Liver (tissue), 9 donors: ENCODE data around the gene ZBTB7B. TPM values are rescaled to one million over a fixed set of nuclear protein-coding genes. Genes with fewer than 3 reads are reported as not detected.
A peak's percentile ranks its signal among the peaks of the same experiment; 100 is the strongest.

Source experiments
- DNase-seq: peaks from one replicate; pipeline ENCODE4 v3.0.0-alpha.2; 2017; ENCODE audit warnings: low spot score
- H3K27ac ChIP-seq, 2 donors: one replicate each; pipeline ENCODE4 v1.7.0; 2013; ENCODE audit warnings: inconsistent platforms in 2 of 2, low read length in 2 of 2, control low read depth in 1 of 2, low read depth in 1 of 2, mild to moderate bottlenecking in 1 of 2
- H3K27me3 ChIP-seq, 4 donors: one replicate each; pipeline versions ENCODE4 v1.6.1 to v1.7.0; 2013; ENCODE audit warnings: low read length in 3 of 4, inconsistent platforms in 1 of 4, mild to moderate bottlenecking in 1 of 4, moderate library complexity in 1 of 4; ENCODE audit not compliant: control insufficient read depth in 4 of 4, insufficient read depth in 4 of 4
- H3K36me3 ChIP-seq, 4 donors: one replicate each; pipeline versions ENCODE4 v1.6.1 to v1.7.0; 2013; ENCODE audit warnings: low read length in 3 of 4, mild to moderate bottlenecking in 3 of 4, low read depth in 1 of 4, moderate library complexity in 1 of 4; ENCODE audit not compliant: control insufficient read depth in 4 of 4, insufficient read depth in 3 of 4
- H3K4me1 ChIP-seq, 4 donors: one replicate each; pipeline versions ENCODE4 v1.6.1 to v1.7.0; 2013; ENCODE audit warnings: low read length in 3 of 4, mild to moderate bottlenecking in 3 of 4, moderate library complexity in 1 of 4; ENCODE audit not compliant: control insufficient read depth in 4 of 4, insufficient read depth in 4 of 4
- H3K4me3 ChIP-seq, 3 donors: one replicate each; pipeline versions ENCODE4 v1.6.1 to v1.7.0; 2013; ENCODE audit warnings: low read length in 3 of 3, control low read depth in 1 of 3, low read depth in 1 of 3, mild to moderate bottlenecking in 1 of 3
- H3K9ac ChIP-seq, 2 donors: one replicate each; pipeline ENCODE4 v1.7.0; 2013; ENCODE audit warnings: low read length in 2 of 2, mild to moderate bottlenecking in 2 of 2, moderate library complexity in 2 of 2, control low read depth in 1 of 2, low read depth in 1 of 2
- H3K9me3 ChIP-seq, 4 donors: one replicate each; pipeline versions ENCODE4 v1.6.1 to v1.7.0; 2013; ENCODE audit warnings: low read length in 3 of 4; ENCODE audit not compliant: control insufficient read depth in 4 of 4
- EGR1 ChIP-seq, 2 donors: IDR thresholded peaks; 2 replicates each; pipeline ENCODE4 v1.6.1; 2016 to 2018; ENCODE audit warnings: antibody characterized with exemption in 2 of 2, low read depth in 2 of 2
- FOXA1 ChIP-seq: IDR thresholded peaks from 2 replicates; pipeline ENCODE4 v1.6.1; 2016; ENCODE audit warnings: antibody characterized with exemption
- GABPA ChIP-seq, 2 donors: IDR thresholded peaks in 1 of 2; conservative IDR thresholded peaks in 1 of 2; 2 replicates each; pipeline ENCODE4 v1.6.1; 2016; ENCODE audit warnings: antibody characterized with exemption in 2 of 2, mild to moderate bottlenecking in 1 of 2, moderate library complexity in 1 of 2
- JUND ChIP-seq, 2 donors: IDR thresholded peaks; 2 replicates each; pipeline ENCODE4 v1.6.1; 2016; ENCODE audit warnings: antibody characterized with exemption in 2 of 2
- NR2F2 ChIP-seq: IDR thresholded peaks from 2 replicates; pipeline ENCODE4 v1.6.1; 2016; ENCODE audit warnings: antibody characterized with exemption
- RXRA ChIP-seq, 2 donors: IDR thresholded peaks; 2 replicates each; pipeline ENCODE4 v1.6.1; 2017 to 2018; ENCODE audit warnings: antibody characterized with exemption in 2 of 2, mild to moderate bottlenecking in 1 of 2
- SP1 ChIP-seq: IDR thresholded peaks from 2 replicates; pipeline ENCODE4 v1.6.1; 2018; ENCODE audit warnings: antibody characterized with exemption, mild to moderate bottlenecking
- YY1 ChIP-seq: IDR thresholded peaks from 2 replicates; pipeline ENCODE4 v1.6.1; 2016; ENCODE audit warnings: antibody characterized with exemption, mild to moderate bottlenecking
- WGBS: extraction: QIAGEN DNeasy Blood & Tissue Kit; methylation state at CpG from one replicate; pipeline ENCODE4 v1.1.7; 2013; 5-methylcytosine and 5-hydroxymethylcytosine counted together
- polyA plus RNA-seq, 2 donors: library from polyadenylated mRNA; stranded (reverse) in 1 of 2; unstranded in 1 of 2; fragments of 200-250 nt in 1 of 2; fragments of >200 nt in 1 of 2; fragmentation: Nextera tagmentation in 1 of 2; extraction: Ambion mirVana in 1 of 2; gene quantifications; one replicate each; pipeline versions ENCODE4 v1.2.1 to v1.2.3, GENCODE V29; 2013 to 2015
- total RNA-seq, 2 donors: library from RNA; depleted of rRNA; stranded (reverse); fragments of >200 nt; gene quantifications; one replicate each; pipeline ENCODE4 v1.2.3, GENCODE V29; 2014
- TF ChIP-seq, protein P1 (sequence below): IDR thresholded peaks from 2 replicates; pipeline ENCODE4 v1.6.1; 2016; ENCODE audit warnings: antibody characterized with exemption
- TF ChIP-seq, protein P2 (sequence below): IDR thresholded peaks from 2 replicates; pipeline ENCODE4 v1.6.1; 2016; ENCODE audit warnings: antibody characterized with exemption, mild to moderate bottlenecking
- TF ChIP-seq, protein P3 (sequence below): IDR thresholded peaks from 2 replicates; pipeline ENCODE4 v1.6.1; 2016; ENCODE audit warnings: antibody characterized with exemption
- TF ChIP-seq, protein P4 (sequence below): IDR thresholded peaks from 2 replicates; pipeline ENCODE4 v1.6.1; 2016; ENCODE audit warnings: antibody characterized with exemption
- donor health status: healthy.
- donor health status: healthy.
- donor health status: healthy.
- donor health status: healthy.
- donor health status: healthy.

ZBTB7B gene
- total and polyA plus RNA-seq, 4 donors: 7.0 to 50.2 (median 21.1) TPM

DNA sequence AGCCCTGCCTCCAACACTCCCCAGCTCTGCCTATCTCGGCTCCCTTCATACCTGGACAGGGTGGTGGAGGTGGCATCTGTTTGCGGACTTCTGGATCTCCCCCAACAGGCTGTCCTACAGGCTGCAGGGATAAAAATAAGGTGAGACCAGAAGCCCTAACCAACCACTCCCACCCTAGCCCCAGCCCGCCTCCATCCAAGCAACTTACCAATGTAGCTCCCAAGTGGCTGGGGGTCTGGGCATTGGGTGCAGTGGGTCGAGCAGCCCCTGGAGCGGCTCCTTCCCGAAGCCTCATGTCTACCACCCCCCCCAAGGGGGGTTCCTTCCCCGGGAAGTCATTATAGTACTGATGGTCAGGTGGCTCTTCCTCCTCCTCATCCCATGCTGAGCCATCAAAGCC is 36.5 kb upstream of the ZBTB7B start:
- 92% methylated on average over 7 of the region's 7 CpGs for WGBS
- H3K4me1 ChIP-seq: peaks cover 9 to 46% (median 23%) of the 10 kb centered on the region in 4 donors

DNA sequence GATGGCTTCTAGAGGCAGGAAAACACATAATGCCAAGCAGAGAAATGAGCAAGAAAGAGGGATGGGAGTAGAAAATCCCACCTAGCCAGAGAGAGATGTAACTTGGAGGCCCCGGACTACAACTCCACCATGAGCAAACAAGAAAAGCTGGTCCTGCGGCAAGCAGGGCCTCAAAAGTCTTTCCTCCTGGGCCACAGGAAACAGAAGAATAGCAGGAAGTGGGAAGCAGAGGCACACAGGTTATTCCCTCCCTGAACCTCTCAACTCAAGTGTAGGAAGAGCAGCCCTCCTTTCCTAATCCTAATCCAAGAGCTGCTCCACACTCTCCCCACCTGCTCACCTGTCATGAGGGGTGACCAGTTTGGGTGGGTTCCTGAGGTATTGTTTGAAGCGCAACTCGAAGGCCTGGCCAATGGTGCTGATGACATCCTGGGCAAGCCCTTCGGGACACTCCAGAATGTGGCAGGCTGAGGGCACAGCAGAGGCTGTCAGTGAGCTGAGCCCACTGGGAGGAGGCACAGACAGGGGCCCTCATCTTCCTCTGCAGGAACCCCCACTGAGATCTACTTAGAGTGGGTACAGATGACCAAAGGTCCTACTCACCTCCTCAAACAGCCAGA is 35.2 kb upstream of the ZBTB7B start:
- 85% methylated on average over 5 of the region's 5 CpGs for WGBS
- H3K4me3 ChIP-seq: no peak overlapping the region
- TF ChIP-seq, protein P1, sequence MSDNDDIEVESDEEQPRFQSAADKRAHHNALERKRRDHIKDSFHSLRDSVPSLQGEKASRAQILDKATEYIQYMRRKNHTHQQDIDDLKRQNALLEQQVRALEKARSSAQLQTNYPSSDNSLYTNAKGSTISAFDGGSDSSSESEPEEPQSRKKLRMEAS: no peak
- TF ChIP-seq JUND (IDR thresholded peaks at IDR 0.05): no peak
- TF ChIP-seq, protein P2, sequence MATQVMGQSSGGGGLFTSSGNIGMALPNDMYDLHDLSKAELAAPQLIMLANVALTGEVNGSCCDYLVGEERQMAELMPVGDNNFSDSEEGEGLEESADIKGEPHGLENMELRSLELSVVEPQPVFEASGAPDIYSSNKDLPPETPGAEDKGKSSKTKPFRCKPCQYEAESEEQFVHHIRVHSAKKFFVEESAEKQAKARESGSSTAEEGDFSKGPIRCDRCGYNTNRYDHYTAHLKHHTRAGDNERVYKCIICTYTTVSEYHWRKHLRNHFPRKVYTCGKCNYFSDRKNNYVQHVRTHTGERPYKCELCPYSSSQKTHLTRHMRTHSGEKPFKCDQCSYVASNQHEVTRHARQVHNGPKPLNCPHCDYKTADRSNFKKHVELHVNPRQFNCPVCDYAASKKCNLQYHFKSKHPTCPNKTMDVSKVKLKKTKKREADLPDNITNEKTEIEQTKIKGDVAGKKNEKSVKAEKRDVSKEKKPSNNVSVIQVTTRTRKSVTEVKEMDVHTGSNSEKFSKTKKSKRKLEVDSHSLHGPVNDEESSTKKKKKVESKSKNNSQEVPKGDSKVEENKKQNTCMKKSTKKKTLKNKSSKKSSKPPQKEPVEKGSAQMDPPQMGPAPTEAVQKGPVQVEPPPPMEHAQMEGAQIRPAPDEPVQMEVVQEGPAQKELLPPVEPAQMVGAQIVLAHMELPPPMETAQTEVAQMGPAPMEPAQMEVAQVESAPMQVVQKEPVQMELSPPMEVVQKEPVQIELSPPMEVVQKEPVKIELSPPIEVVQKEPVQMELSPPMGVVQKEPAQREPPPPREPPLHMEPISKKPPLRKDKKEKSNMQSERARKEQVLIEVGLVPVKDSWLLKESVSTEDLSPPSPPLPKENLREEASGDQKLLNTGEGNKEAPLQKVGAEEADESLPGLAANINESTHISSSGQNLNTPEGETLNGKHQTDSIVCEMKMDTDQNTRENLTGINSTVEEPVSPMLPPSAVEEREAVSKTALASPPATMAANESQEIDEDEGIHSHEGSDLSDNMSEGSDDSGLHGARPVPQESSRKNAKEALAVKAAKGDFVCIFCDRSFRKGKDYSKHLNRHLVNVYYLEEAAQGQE: no peak
- TF ChIP-seq RXRA (IDR thresholded peaks at IDR 0.05): no peak
- TF ChIP-seq FOXA1: no peak
- no peak for TF ChIP-seq EGR1 (IDR thresholded peaks at IDR 0.05; ENCODE audit: low read depth in 2 of 2)
- TF ChIP-seq, protein P3, sequence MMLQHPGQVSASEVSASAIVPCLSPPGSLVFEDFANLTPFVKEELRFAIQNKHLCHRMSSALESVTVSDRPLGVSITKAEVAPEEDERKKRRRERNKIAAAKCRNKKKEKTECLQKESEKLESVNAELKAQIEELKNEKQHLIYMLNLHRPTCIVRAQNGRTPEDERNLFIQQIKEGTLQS: no peak
- TF ChIP-seq, protein P4, sequence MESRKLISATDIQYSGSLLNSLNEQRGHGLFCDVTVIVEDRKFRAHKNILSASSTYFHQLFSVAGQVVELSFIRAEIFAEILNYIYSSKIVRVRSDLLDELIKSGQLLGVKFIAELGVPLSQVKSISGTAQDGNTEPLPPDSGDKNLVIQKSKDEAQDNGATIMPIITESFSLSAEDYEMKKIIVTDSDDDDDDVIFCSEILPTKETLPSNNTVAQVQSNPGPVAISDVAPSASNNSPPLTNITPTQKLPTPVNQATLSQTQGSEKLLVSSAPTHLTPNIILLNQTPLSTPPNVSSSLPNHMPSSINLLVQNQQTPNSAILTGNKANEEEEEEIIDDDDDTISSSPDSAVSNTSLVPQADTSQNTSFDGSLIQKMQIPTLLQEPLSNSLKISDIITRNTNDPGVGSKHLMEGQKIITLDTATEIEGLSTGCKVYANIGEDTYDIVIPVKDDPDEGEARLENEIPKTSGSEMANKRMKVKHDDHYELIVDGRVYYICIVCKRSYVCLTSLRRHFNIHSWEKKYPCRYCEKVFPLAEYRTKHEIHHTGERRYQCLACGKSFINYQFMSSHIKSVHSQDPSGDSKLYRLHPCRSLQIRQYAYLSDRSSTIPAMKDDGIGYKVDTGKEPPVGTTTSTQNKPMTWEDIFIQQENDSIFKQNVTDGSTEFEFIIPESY: no peak
- TF ChIP-seq YY1: no peak
- TF ChIP-seq GABPA (IDR thresholded peaks at IDR 0.05 in 1 of 2, conservative IDR thresholded peaks at IDR 0.05 in 1 of 2): no peak
- H3K9ac ChIP-seq: no peak overlapping the region
- H3K4me1 ChIP-seq: peaks cover 13 to 53% (median 30%) of the 10 kb centered on the region in 4 donors
- peaks cover 7 to 48% (median 35%) of the 10 kb centered on the region in 4 donors for H3K36me3 ChIP-seq
- DNase-seq: no peak
- H3K27me3 ChIP-seq: no peaks in the 10 kb centered on the region
- H3K9me3 ChIP-seq: no peaks in the 10 kb centered on the region
- peak overlapping the region in 1 of 2 donors; percentile 2 for H3K27ac ChIP-seq

More for the DNA sequence above, 36.5 kb upstream of the ZBTB7B start:
- H3K9ac ChIP-seq: no peak overlapping the region
- no peak for DNase-seq
- H3K4me3 ChIP-seq: no peak overlapping the region
- no peaks in the 10 kb centered on the region for H3K27me3 ChIP-seq
- TF ChIP-seq, protein P2: no peak
- TF ChIP-seq NR2F2 (no peak), RXRA (IDR thresholded peaks at IDR 0.05) (no peak), SP1 (no peak)
- H3K9me3 ChIP-seq: no peaks in the 10 kb centered on the region
- no peak overlapping the region for H3K27ac ChIP-seq
- peaks cover 7 to 48% (median 35%) of the 10 kb centered on the region in 4 donors for H3K36me3 ChIP-seq
